Brain pericyte (primary cell): ENCODE data around the gene PIK3AP1.

Experiments used
- DNase-seq: peaks from one replicate; pipeline ENCODE4 v3.0.0-alpha.2; 2012; ENCODE audit warnings: low read depth, low spot score

Gene PIK3AP1

GRCh38 chr10:96642973-96643372, 77.3 kb downstream of the PIK3AP1 start:
- DNase-seq: no peak

GRCh38 chr10:96642530-96642929, 77.8 kb downstream of the PIK3AP1 start:
- DNase-seq: no peak

- DNase-seq: no peak
These were observed 78.7 kb downstream of the PIK3AP1 start for GRCh38 chr10:96641396-96642295.

- no peak for DNase-seq
These were observed 80.4 kb downstream of the PIK3AP1 start for GRCh38 chr10:96639899-96640298.

GRCh38 chr10:96638696-96639095, 81.6 kb downstream of the PIK3AP1 start:
- DNase-seq: no peak

- DNase-seq: no peak
These were observed 82.2 kb downstream of the PIK3AP1 start for GRCh38 chr10:96638120-96638519.

GRCh38 chr10:96637709-96638108, 82.6 kb downstream of the PIK3AP1 start:
- no peak for DNase-seq

GRCh38 chr10:96636551-96636950, 83.8 kb downstream of the PIK3AP1 start:
- DNase-seq: no peak

GRCh38 chr10:96632974-96633710, 87.2 kb downstream of the PIK3AP1 start:
- DNase-seq: no peak

- DNase-seq: no peak
These were observed 93.0 kb downstream of the PIK3AP1 start for GRCh38 chr10:96627292-96627691.

GRCh38 chr10:96626795-96627194, 93.5 kb downstream of the PIK3AP1 start:
- DNase-seq: no peak

- no peak for DNase-seq
These were observed 95.1 kb downstream of the PIK3AP1 start for GRCh38 chr10:96625173-96625572.

GRCh38 chr10:96622013-96622787, 98.1 kb downstream of the PIK3AP1 start:
- no peak for DNase-seq

- DNase-seq: no peak
These were observed 100.2 kb downstream of the PIK3AP1 start for GRCh38 chr10:96619796-96620773.

- DNase-seq: no peak
These were observed 101.2 kb downstream of the PIK3AP1 start for GRCh38 chr10:96619120-96619519.

GRCh38 chr10:96618653-96619052, 101.7 kb downstream of the PIK3AP1 start:
- DNase-seq: no peak

GRCh38 chr10:96616961-96617360, 103.4 kb downstream of the PIK3AP1 start:
- no peak for DNase-seq

- no peak for DNase-seq
These were observed 105.8 kb downstream of the PIK3AP1 start for GRCh38 chr10:96614515-96614914.

GRCh38 chr10:96613576-96613975, 106.7 kb downstream of the PIK3AP1 start:
- no peak for DNase-seq

- DNase-seq: no peak
These were observed 108.1 kb downstream of the PIK3AP1 start for GRCh38 chr10:96612055-96612830.
